Measurements from ENCODE around the gene HSD17B10.

DNA sequence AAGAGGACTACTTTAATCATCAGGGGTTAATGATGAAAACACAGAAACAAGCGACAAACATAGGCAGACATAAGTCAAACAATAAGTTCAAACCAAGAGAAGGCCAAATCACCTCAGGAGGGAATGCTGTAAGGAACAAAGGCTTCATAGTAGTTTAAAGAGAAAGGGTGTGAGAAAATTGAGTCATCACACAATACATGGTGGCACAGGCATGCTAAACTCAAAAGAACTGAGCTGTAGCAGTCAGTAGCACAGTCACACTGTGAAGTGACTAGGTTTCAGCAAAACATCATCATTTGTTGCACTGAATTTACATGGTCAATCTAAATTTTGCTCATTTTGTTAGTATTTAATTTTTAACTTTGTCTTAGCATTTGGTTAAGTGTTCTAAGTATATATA is 36.0 kb downstream of the HSD17B10 start:
- TF ChIP-seq CTCF (IDR thresholded peaks at IDR 0.05) (no peak), POLR2A (IDR thresholded peaks at IDR 0.05) (no peak)

Measured in adrenal gland (tissue), 5 donors.